Epithelial cell of esophagus (primary cell): Measurements from ENCODE around the gene CYTH4.
A peak's percentile ranks its signal among the peaks of the same experiment; 100 is the strongest.
"Not testable (repeated sequence)": the region's sequence is repeated elsewhere in the genome, so short reads cannot be mapped to it uniquely, and the experiment has no call there.

Source experiments
- DNase-seq: peaks from one replicate; pipeline ENCODE4 v3.0.0; 2010; ENCODE audit warnings: low read depth
- H3K4me3 ChIP-seq: 2 replicates; pipeline ENCODE4 v1.5.1; 2011; ENCODE audit warnings: mild to moderate bottlenecking, low read length, control low read depth
- TF ChIP-seq, protein P1 (sequence below): IDR thresholded peaks from 2 replicates; pipeline ENCODE4 v1.5.1; 2011; ENCODE audit warnings: low read depth, mild to moderate bottlenecking, low read length, control low read depth, inconsistent platforms; ENCODE audit not compliant: insufficient read depth; ENCODE audit errors: missing control alignments

The CYTH4 gene

GRCh38 chr22:37244114-37244921, 38.0 kb upstream of the CYTH4 start, which contains the start of gene RAC2:
RAC2 (minus strand) TSS chr22:37244269; CDS start chr22:37244148, 121 bp downstream.
- peak within 1 kb of the TSS; percentile 40 for H3K4me3 ChIP-seq
- peak; percentile 80 for DNase-seq
- TF ChIP-seq, protein P1, sequence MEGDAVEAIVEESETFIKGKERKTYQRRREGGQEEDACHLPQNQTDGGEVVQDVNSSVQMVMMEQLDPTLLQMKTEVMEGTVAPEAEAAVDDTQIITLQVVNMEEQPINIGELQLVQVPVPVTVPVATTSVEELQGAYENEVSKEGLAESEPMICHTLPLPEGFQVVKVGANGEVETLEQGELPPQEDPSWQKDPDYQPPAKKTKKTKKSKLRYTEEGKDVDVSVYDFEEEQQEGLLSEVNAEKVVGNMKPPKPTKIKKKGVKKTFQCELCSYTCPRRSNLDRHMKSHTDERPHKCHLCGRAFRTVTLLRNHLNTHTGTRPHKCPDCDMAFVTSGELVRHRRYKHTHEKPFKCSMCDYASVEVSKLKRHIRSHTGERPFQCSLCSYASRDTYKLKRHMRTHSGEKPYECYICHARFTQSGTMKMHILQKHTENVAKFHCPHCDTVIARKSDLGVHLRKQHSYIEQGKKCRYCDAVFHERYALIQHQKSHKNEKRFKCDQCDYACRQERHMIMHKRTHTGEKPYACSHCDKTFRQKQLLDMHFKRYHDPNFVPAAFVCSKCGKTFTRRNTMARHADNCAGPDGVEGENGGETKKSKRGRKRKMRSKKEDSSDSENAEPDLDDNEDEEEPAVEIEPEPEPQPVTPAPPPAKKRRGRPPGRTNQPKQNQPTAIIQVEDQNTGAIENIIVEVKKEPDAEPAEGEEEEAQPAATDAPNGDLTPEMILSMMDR, result no peak

GRCh38 chr22:37244922-37245722, 37.2 kb upstream of the CYTH4 start:
- TF ChIP-seq, protein P1, result no peak
- H3K4me3 ChIP-seq, result no peak overlapping the region
- DNase-seq, result no peak

DNA sequence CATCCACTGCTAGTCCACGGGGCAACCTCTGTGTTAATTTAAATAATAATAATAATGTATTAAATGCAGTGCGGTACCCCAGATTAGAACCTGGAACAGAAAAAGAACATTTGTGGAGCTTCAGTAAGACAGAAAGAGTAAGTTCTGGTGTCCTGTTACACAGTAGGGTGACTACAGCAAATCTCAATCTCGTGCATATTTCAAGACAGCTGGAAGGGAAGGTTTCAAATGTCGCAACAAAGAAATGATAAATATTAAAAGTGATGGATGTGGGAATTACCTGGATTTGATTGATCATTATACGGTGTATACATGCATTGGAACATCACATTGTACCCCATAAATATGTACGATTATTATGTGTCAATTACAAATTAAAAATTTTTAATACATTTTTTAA, 36.6 kb upstream of the CYTH4 start:
- TF ChIP-seq, protein P1, result no peak
- no peak for DNase-seq
- H3K4me3 ChIP-seq, result no peak overlapping the region

GRCh38 chr22:37248251-37248650, 34.1 kb upstream of the CYTH4 start:
- peak; percentile 45 for DNase-seq

GRCh38 chr22:37249986-37250385, 32.3 kb upstream of the CYTH4 start:
- no peak for DNase-seq
- TF ChIP-seq, protein P1, result no peak
- no peak overlapping the region for H3K4me3 ChIP-seq

More at GRCh38 chr22:37248251-37248650, 34.1 kb upstream of the CYTH4 start:
- TF ChIP-seq, protein P1, result no peak
- no peak overlapping the region for H3K4me3 ChIP-seq

DNA sequence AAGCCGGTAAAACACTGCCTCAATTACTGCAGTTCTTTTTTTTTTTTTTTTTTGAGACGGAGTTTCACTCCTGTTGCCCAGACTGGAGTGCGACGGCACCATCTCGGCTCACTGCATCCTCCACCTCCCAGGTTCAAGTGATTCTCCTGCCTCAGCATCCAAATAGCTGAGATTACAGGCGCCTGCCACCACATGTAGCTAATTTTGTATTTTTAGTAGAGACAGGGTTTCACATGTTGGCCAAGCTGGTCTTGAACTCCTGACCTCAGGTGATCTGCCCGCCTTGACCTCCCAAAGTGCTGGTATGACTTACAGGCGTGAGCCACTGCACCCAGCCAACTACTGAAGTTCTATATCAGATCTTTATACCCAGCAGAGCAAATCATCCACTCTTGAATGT, 30.5 kb upstream of the CYTH4 start:
- DNase-seq, H3K4me3 ChIP-seq: not testable (repeated sequence)

DNA sequence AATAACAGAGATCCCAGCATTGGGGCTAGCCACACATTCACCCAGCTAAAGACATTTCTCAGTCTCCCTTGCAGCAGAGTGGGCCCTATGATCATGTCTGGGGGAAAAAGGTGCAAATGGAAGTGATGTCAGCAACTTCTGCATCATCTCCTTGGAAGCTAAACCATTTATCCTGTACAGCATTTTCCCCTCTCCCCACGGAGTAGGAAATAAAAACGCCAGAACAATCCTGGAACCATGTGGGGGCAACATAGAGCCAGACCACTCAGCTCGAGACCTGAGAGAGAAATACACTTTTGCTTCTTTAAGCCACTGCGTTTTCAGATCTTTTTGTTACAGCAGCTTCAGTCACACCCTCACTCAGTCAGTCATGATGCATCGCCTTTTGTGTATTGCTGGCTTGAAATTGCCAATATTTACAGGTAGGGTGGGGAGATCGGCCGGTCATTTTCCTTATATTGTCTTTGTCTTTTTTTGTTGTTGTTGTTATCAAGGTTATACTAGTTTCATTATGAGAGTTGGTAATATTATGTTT, 29.1 kb upstream of the CYTH4 start:
- H3K4me3 ChIP-seq, result no peak overlapping the region
- TF ChIP-seq, protein P1, result no peak
- DNase-seq, result no peak
